ENCODE data around the gene TRUB2. TPM values are rescaled to one million over a fixed set of nuclear protein-coding genes. Genes with fewer than 3 reads are reported as not detected.

The TRUB2 gene
- total and polyA plus RNA-seq, 2 donors (not counting 3 experiments of a cell fraction or from before 2014, with no cell fraction given) = 21.1 to 39.3 TPM

GRCh38 chr9:128310461-128310860 lies 11.8 kb downstream of the TRUB2 start:
- Histone ChIP-seq H3K27me3 (ENCODE audit: control insufficient read depth in 2 of 2, insufficient read depth in 2 of 2, low read length in 2 of 2) (no peaks in the 10 kb centered on the region), H3K79me2 (ENCODE audit: control insufficient read depth, insufficient read depth, low read length) (no peaks in the 10 kb centered on the region), H3K9me1 (replicated peaks; ENCODE audit: control insufficient read depth, extremely low read depth, insufficient read depth, low read length) (no peaks in the 10 kb centered on the region), H3K9me3 (replicated peaks; ENCODE audit: control insufficient read depth, insufficient read depth, low read length) (no peaks in the 10 kb centered on the region), H3K4me2 (ENCODE audit: insufficient read depth, low read length) (no peak overlapping the region), H3K4me3 (replicated peaks in 1 of 3; ENCODE audit: insufficient read depth in 1 of 3, low read depth in 1 of 3, low read length in 3 of 3) (no peak overlapping the region), H3K36me3 (ENCODE audit: control insufficient read depth in 2 of 2, extremely low read depth in 1 of 2, insufficient read depth in 2 of 2, low read length in 2 of 2) (peaks cover 3 to 23% of the 10 kb centered on the region in 2 experiments), H2AFZ (ENCODE audit: low read depth, low read length) (no peak overlapping the region), H3K9ac (replicated peaks; ENCODE audit: extremely low read depth, insufficient read depth, low read length) (no peak overlapping the region), H3K4me1 (ENCODE audit: control insufficient read depth, extremely low read depth, insufficient read depth, low read length) (peaks cover 6% of the 10 kb centered on the region), H3K27ac (ENCODE audit: insufficient read depth, low read depth, low read length) (no peak overlapping the region), H4K20me1 (replicated peaks; ENCODE audit: control insufficient read depth, extremely low read depth, insufficient read depth, low read length) (no peaks in the 10 kb centered on the region)
- FAIRE-seq (no peak), DNase-seq (ENCODE audit: low read depth, low spot score) (no peak)
- ChIA-PET CTCF (no interaction called here), POLR2A (no interaction called here)
- dilution Hi-C loops (cut with MboI; ENCODE audit: extremely low pct_ligation_motif_present, low sequenced_read_pairs) (no loop called here), intact Hi-C loops (cut with micrococcal nuclease) (no loop called here)
- no peak for TF ChIP-seq GATA2 (IDR thresholded peaks at IDR 0.05; ENCODE audit: insufficient read depth, insufficient read length, low read depth, low read length)
- TF ChIP-seq MYC (IDR thresholded peaks at IDR 0.05; ENCODE audit: low read depth, low read length) = no peak
- no peak for TF ChIP-seq JUN (IDR thresholded peaks at IDR 0.05; ENCODE audit: borderline replicate concordance, insufficient read depth, insufficient read length, low read depth)
- no TSS peak for BruUV-seq (replicated peaks)

GRCh38 chr9:128309551-128309950 lies 12.7 kb downstream of the TRUB2 start:
- no peak overlapping the region for H3K4me2 ChIP-seq (ENCODE audit: insufficient read depth, low read length)
- H2AFZ ChIP-seq (ENCODE audit: low read depth, low read length) = no peak overlapping the region
- no peaks in the 10 kb centered on the region for H4K20me1 ChIP-seq (replicated peaks; ENCODE audit: control insufficient read depth, extremely low read depth, insufficient read depth, low read length)
- TF ChIP-seq FOS (IDR thresholded peaks at IDR 0.05; ENCODE audit: borderline replicate concordance, insufficient read depth, low read length) = no peak
- no peak for TF ChIP-seq GATA2 (IDR thresholded peaks at IDR 0.05; ENCODE audit: insufficient read depth, insufficient read length, low read depth, low read length)
- TF ChIP-seq EZH2 (IDR thresholded peaks at IDR 0.05; ENCODE audit: borderline replicate concordance, low read depth, low read length, severe bottlenecking) = no peak
- TF ChIP-seq MAX (IDR thresholded peaks at IDR 0.05; ENCODE audit: insufficient read depth, insufficient read length) = no peak
- peaks cover 3 to 21% of the 10 kb centered on the region in 2 experiments for H3K36me3 ChIP-seq (ENCODE audit: control insufficient read depth in 2 of 2, extremely low read depth in 1 of 2, insufficient read depth in 2 of 2, low read length in 2 of 2)
- H3K9ac ChIP-seq (replicated peaks; ENCODE audit: extremely low read depth, insufficient read depth, low read length) = no peak overlapping the region
- no peak overlapping the region for H3K4me3 ChIP-seq (replicated peaks in 1 of 3; ENCODE audit: insufficient read depth in 1 of 3, low read depth in 1 of 3, low read length in 3 of 3)
- intact Hi-C loops (cut with micrococcal nuclease) = no loop called here
- H3K27me3 ChIP-seq (ENCODE audit: control insufficient read depth in 2 of 2, insufficient read depth in 2 of 2, low read length in 2 of 2) = no peaks in the 10 kb centered on the region
- H3K27ac ChIP-seq (ENCODE audit: insufficient read depth, low read depth, low read length) = no peak overlapping the region
- no TSS peak for BruUV-seq (replicated peaks)
- H3K9me3 ChIP-seq (replicated peaks; ENCODE audit: control insufficient read depth, insufficient read depth, low read length) = no peaks in the 10 kb centered on the region
- no peaks in the 10 kb centered on the region for H3K9me1 ChIP-seq (replicated peaks; ENCODE audit: control insufficient read depth, extremely low read depth, insufficient read depth, low read length)
- H3K79me2 ChIP-seq (ENCODE audit: control insufficient read depth, insufficient read depth, low read length) = no peaks in the 10 kb centered on the region
- dilution Hi-C loops (cut with MboI; ENCODE audit: extremely low pct_ligation_motif_present, low sequenced_read_pairs) = no loop called here
- peaks cover 6% of the 10 kb centered on the region for H3K4me1 ChIP-seq (ENCODE audit: control insufficient read depth, extremely low read depth, insufficient read depth, low read length)
- CTCF ChIA-PET = interaction anchor here (0.7 to 1.1 kb wide), 3 partner anchors 14 to 52 kb away, joined by 3 to 5 read pairs (median 3); no protein-coding TSS in a partner anchor
- DNase-seq (ENCODE audit: low read depth, low spot score) (no peak), FAIRE-seq (no peak)
- POLR2A ChIA-PET = no interaction called here

Data from endothelial cell of umbilical vein (primary cell).